ENCODE measurements around the gene DPPA4.
A peak's percentile ranks its signal among the peaks of the same experiment; 100 is the strongest.
"Not testable (repeated sequence)": the region's sequence is repeated elsewhere in the genome, so short reads cannot be mapped to it uniquely, and the experiment has no call there.

Gene DPPA4

GRCh38 chr3:109337393-109337792 is at the start of gene DPPA4:
TSS of gene DPPA4 (minus strand) at chr3:109337546. CDS start at chr3:109337517, 29 bp downstream.
- no peaks in the 10 kb centered on the region for H3K36me3 ChIP-seq (ENCODE audit: control insufficient read depth, insufficient read depth, low read length)
- no peaks in the 10 kb centered on the region for H3K27me3 ChIP-seq (ENCODE audit: control insufficient read depth, insufficient read depth, low read length)
- H3K9me3 ChIP-seq (ENCODE audit: control insufficient read depth, low read length): no peaks in the 10 kb centered on the region
- H3K9ac ChIP-seq (ENCODE audit: low read length): peak within 1 kb of the TSS; percentile 34
- peak within 1 kb of the TSS; percentile 31 for H3K4me3 ChIP-seq (ENCODE audit: low read length)
- no peaks in the 10 kb centered on the region for H3K4me1 ChIP-seq (ENCODE audit: control insufficient read depth, insufficient read depth, low read length)

- no peaks in the 10 kb centered on the region for H3K4me1 ChIP-seq (ENCODE audit: control insufficient read depth, insufficient read depth, low read length)
- no peak overlapping the region for H3K9ac ChIP-seq (ENCODE audit: low read length)
- no peaks in the 10 kb centered on the region for H3K27me3 ChIP-seq (ENCODE audit: control insufficient read depth, insufficient read depth, low read length)
- no peak overlapping the region for H3K4me3 ChIP-seq (ENCODE audit: low read length)
- H3K9me3 ChIP-seq (ENCODE audit: control insufficient read depth, low read length): no peaks in the 10 kb centered on the region
- no peaks in the 10 kb centered on the region for H3K36me3 ChIP-seq (ENCODE audit: control insufficient read depth, insufficient read depth, low read length)
Observed at GRCh38 chr3:109385442-109386318, 48.3 kb upstream of the DPPA4 start.

GRCh38 chr3:109384164-109384563 is 46.8 kb upstream of the DPPA4 start:
- Histone ChIP-seq H3K27me3 (ENCODE audit: control insufficient read depth, insufficient read depth, low read length) (no peaks in the 10 kb centered on the region), H3K4me3 (ENCODE audit: low read length) (no peak overlapping the region), H3K4me1 (ENCODE audit: control insufficient read depth, insufficient read depth, low read length) (no peaks in the 10 kb centered on the region), H3K9me3 (ENCODE audit: control insufficient read depth, low read length) (no peaks in the 10 kb centered on the region), H3K9ac (ENCODE audit: low read length) (no peak overlapping the region), H3K36me3 (ENCODE audit: control insufficient read depth, insufficient read depth, low read length) (no peaks in the 10 kb centered on the region)

- Histone ChIP-seq H3K9ac (ENCODE audit: low read length) (no peak overlapping the region), H3K9me3 (ENCODE audit: control insufficient read depth, low read length) (no peaks in the 10 kb centered on the region), H3K4me3 (ENCODE audit: low read length) (no peak overlapping the region), H3K27me3 (ENCODE audit: control insufficient read depth, insufficient read depth, low read length) (no peaks in the 10 kb centered on the region), H3K4me1 (ENCODE audit: control insufficient read depth, insufficient read depth, low read length) (no peaks in the 10 kb centered on the region), H3K36me3 (ENCODE audit: control insufficient read depth, insufficient read depth, low read length) (no peaks in the 10 kb centered on the region)
Observed at GRCh38 chr3:109382588-109382987, 45.2 kb upstream of the DPPA4 start.

- Histone ChIP-seq H3K27me3 (ENCODE audit: control insufficient read depth, insufficient read depth, low read length) (no peaks in the 10 kb centered on the region), H3K36me3 (ENCODE audit: control insufficient read depth, insufficient read depth, low read length) (no peaks in the 10 kb centered on the region), H3K4me3 (ENCODE audit: low read length) (no peak overlapping the region), H3K9ac (ENCODE audit: low read length) (no peak overlapping the region), H3K9me3 (ENCODE audit: control insufficient read depth, low read length) (no peaks in the 10 kb centered on the region), H3K4me1 (ENCODE audit: control insufficient read depth, insufficient read depth, low read length) (no peaks in the 10 kb centered on the region)
Observed at GRCh38 chr3:109375975-109376374, 38.6 kb upstream of the DPPA4 start.

GRCh38 chr3:109374434-109374833 is 37.1 kb upstream of the DPPA4 start:
- H3K4me3 ChIP-seq (ENCODE audit: low read length); H3K27me3 ChIP-seq (ENCODE audit: control insufficient read depth, insufficient read depth, low read length); H3K9me3 ChIP-seq (ENCODE audit: control insufficient read depth, low read length); H3K9ac ChIP-seq (ENCODE audit: low read length); H3K4me1 ChIP-seq (ENCODE audit: control insufficient read depth, insufficient read depth, low read length); H3K36me3 ChIP-seq (ENCODE audit: control insufficient read depth, insufficient read depth, low read length): not testable (repeated sequence)

- Histone ChIP-seq H3K4me3 (ENCODE audit: low read length) (no peak overlapping the region), H3K9me3 (ENCODE audit: control insufficient read depth, low read length) (no peaks in the 10 kb centered on the region), H3K36me3 (ENCODE audit: control insufficient read depth, insufficient read depth, low read length) (no peaks in the 10 kb centered on the region), H3K9ac (ENCODE audit: low read length) (no peak overlapping the region), H3K4me1 (ENCODE audit: control insufficient read depth, insufficient read depth, low read length) (no peaks in the 10 kb centered on the region), H3K27me3 (ENCODE audit: control insufficient read depth, insufficient read depth, low read length) (no peaks in the 10 kb centered on the region)
Observed at GRCh38 chr3:109373933-109374332, 36.6 kb upstream of the DPPA4 start.

- H3K36me3 ChIP-seq (ENCODE audit: control insufficient read depth, insufficient read depth, low read length): no peaks in the 10 kb centered on the region
- H3K9me3 ChIP-seq (ENCODE audit: control insufficient read depth, low read length): no peaks in the 10 kb centered on the region
- no peaks in the 10 kb centered on the region for H3K27me3 ChIP-seq (ENCODE audit: control insufficient read depth, insufficient read depth, low read length)
- H3K4me1 ChIP-seq (ENCODE audit: control insufficient read depth, insufficient read depth, low read length): no peaks in the 10 kb centered on the region
- H3K9ac ChIP-seq (ENCODE audit: low read length): no peak overlapping the region
- H3K4me3 ChIP-seq (ENCODE audit: low read length): no peak overlapping the region
Observed at GRCh38 chr3:109372639-109373038, 35.3 kb upstream of the DPPA4 start.

- no peak overlapping the region for H3K9ac ChIP-seq (ENCODE audit: low read length)
- H3K36me3 ChIP-seq (ENCODE audit: control insufficient read depth, insufficient read depth, low read length): no peaks in the 10 kb centered on the region
- H3K9me3 ChIP-seq (ENCODE audit: control insufficient read depth, low read length): no peaks in the 10 kb centered on the region
- no peaks in the 10 kb centered on the region for H3K4me1 ChIP-seq (ENCODE audit: control insufficient read depth, insufficient read depth, low read length)
- H3K27me3 ChIP-seq (ENCODE audit: control insufficient read depth, insufficient read depth, low read length): no peaks in the 10 kb centered on the region
- H3K4me3 ChIP-seq (ENCODE audit: low read length): no peak overlapping the region
Observed at GRCh38 chr3:109369510-109369909, 32.2 kb upstream of the DPPA4 start.

- H3K4me1 ChIP-seq (ENCODE audit: control insufficient read depth, insufficient read depth, low read length): no peaks in the 10 kb centered on the region
- H3K9me3 ChIP-seq (ENCODE audit: control insufficient read depth, low read length): no peaks in the 10 kb centered on the region
- no peak overlapping the region for H3K4me3 ChIP-seq (ENCODE audit: low read length)
- H3K9ac ChIP-seq (ENCODE audit: low read length): no peak overlapping the region
- no peaks in the 10 kb centered on the region for H3K36me3 ChIP-seq (ENCODE audit: control insufficient read depth, insufficient read depth, low read length)
- no peaks in the 10 kb centered on the region for H3K27me3 ChIP-seq (ENCODE audit: control insufficient read depth, insufficient read depth, low read length)
Observed at GRCh38 chr3:109364088-109364487, 26.7 kb upstream of the DPPA4 start.

- H3K36me3 ChIP-seq (ENCODE audit: control insufficient read depth, insufficient read depth, low read length): no peaks in the 10 kb centered on the region
- H3K9me3 ChIP-seq (ENCODE audit: control insufficient read depth, low read length): no peaks in the 10 kb centered on the region
- no peak overlapping the region for H3K4me3 ChIP-seq (ENCODE audit: low read length)
- H3K27me3 ChIP-seq (ENCODE audit: control insufficient read depth, insufficient read depth, low read length): no peaks in the 10 kb centered on the region
- no peaks in the 10 kb centered on the region for H3K4me1 ChIP-seq (ENCODE audit: control insufficient read depth, insufficient read depth, low read length)
- no peak overlapping the region for H3K9ac ChIP-seq (ENCODE audit: low read length)
Observed at GRCh38 chr3:109363634-109364033, 26.3 kb upstream of the DPPA4 start.

- no peaks in the 10 kb centered on the region for H3K36me3 ChIP-seq (ENCODE audit: control insufficient read depth, insufficient read depth, low read length)
- H3K9me3 ChIP-seq (ENCODE audit: control insufficient read depth, low read length): no peaks in the 10 kb centered on the region
- no peak overlapping the region for H3K4me3 ChIP-seq (ENCODE audit: low read length)
- H3K27me3 ChIP-seq (ENCODE audit: control insufficient read depth, insufficient read depth, low read length): no peaks in the 10 kb centered on the region
- H3K4me1 ChIP-seq (ENCODE audit: control insufficient read depth, insufficient read depth, low read length): no peaks in the 10 kb centered on the region
- H3K9ac ChIP-seq (ENCODE audit: low read length): no peak overlapping the region
Observed at GRCh38 chr3:109362823-109363222, 25.5 kb upstream of the DPPA4 start.
